Activated CD4-positive, alpha-beta T cell treated with anti-CD3 and anti-CD28 coated beads, Interleukin-2, Interleukin-6, amounts not matched to agents 100 ng/mL and 50 ng/mL, durations not matched to agents 16 hours and 8 hours (primary cell): ENCODE data around the gene C1QTNF2.

Source experiments
- DNase-seq: peaks from one replicate; pipeline ENCODE4 v3.0.0-alpha.2; 2020

The C1QTNF2 gene

GRCh38 chr5:160371294-160371693, 868 bp upstream of the C1QTNF2 start:
- DNase-seq, result no peak

GRCh38 chr5:160370713-160371034, 248 bp upstream of the C1QTNF2 start:
- DNase-seq, result no peak

- no peak for DNase-seq
These were observed 2.5 kb downstream of the C1QTNF2 start for GRCh38 chr5:160367885-160368284.

GRCh38 chr5:160367261-160367660, 3.2 kb downstream of the C1QTNF2 start:
- DNase-seq, result no peak

- DNase-seq, result no peak
These were observed 4.2 kb downstream of the C1QTNF2 start for GRCh38 chr5:160366230-160366629.

- DNase-seq, result no peak
These were observed 6.6 kb downstream of the C1QTNF2 start for GRCh38 chr5:160363660-160364395.

- no peak for DNase-seq
These were observed 7.2 kb downstream of the C1QTNF2 start for GRCh38 chr5:160363211-160363610.

- no peak for DNase-seq
These were observed 8.7 kb downstream of the C1QTNF2 start for GRCh38 chr5:160361624-160362228.

GRCh38 chr5:160360310-160360709, 10.1 kb downstream of the C1QTNF2 start:
- no peak for DNase-seq

- DNase-seq, result no peak
These were observed 10.6 kb downstream of the C1QTNF2 start for GRCh38 chr5:160359816-160360215.

GRCh38 chr5:160359242-160359641, 11.2 kb downstream of the C1QTNF2 start:
- DNase-seq, result no peak

- no peak for DNase-seq
These were observed 12.5 kb downstream of the C1QTNF2 start for GRCh38 chr5:160357861-160358411.

GRCh38 chr5:160357394-160357793, 13.0 kb downstream of the C1QTNF2 start:
- DNase-seq, result no peak

GRCh38 chr5:160356550-160357347, 13.7 kb downstream of the C1QTNF2 start:
- DNase-seq, result no peak

GRCh38 chr5:160354666-160355065, 15.8 kb downstream of the C1QTNF2 start:
- DNase-seq, result no peak

GRCh38 chr5:160353379-160353778, 17.0 kb downstream of the C1QTNF2 start:
- DNase-seq, result no peak

- DNase-seq, result no peak
These were observed 18.1 kb downstream of the C1QTNF2 start for GRCh38 chr5:160352308-160352707.

- DNase-seq, result no peak
These were observed 20.5 kb downstream of the C1QTNF2 start for GRCh38 chr5:160349935-160350303.

GRCh38 chr5:160349249-160349934, 21.0 kb downstream of the C1QTNF2 start:
- no peak for DNase-seq

GRCh38 chr5:160348080-160348479, 22.3 kb downstream of the C1QTNF2 start:
- no peak for DNase-seq

- no peak for DNase-seq
These were observed 23.0 kb downstream of the C1QTNF2 start for GRCh38 chr5:160347448-160347847.

- DNase-seq, result no peak
These were observed 27.9 kb downstream of the C1QTNF2 start for GRCh38 chr5:160342413-160342941.

GRCh38 chr5:160341309-160341870, 29.0 kb downstream of the C1QTNF2 start:
- DNase-seq, result no peak
